A549 (cell line): ENCODE data around the gene PLK5.

Source experiments
- CTCF ChIP-seq: fragments of >200 bp; sonication (Bioruptor Twin); formaldehyde crosslinking; IDR thresholded peaks from 3 replicates; pipeline ENCODE4 v1.5.1; 2016
- EHMT2 ChIP-seq: fragments of 200-600 bp; sonication (generic); IDR thresholded peaks from 2 replicates; pipeline ENCODE4 v1.6.1; 2016; ENCODE audit warnings: antibody characterized with exemption, low read depth, mild to moderate bottlenecking, moderate library complexity
- HOXB13 ChIP-seq: fragments of 250-450 bp; sonication (Bioruptor Pico); IDR thresholded peaks from 2 replicates; pipeline ENCODE4 v1.5.0; 2020; ENCODE audit warnings: low read depth, mild to moderate bottlenecking, moderate library complexity
- KDM1A ChIP-seq: fragments of 200-600 bp; sonication (generic); IDR thresholded peaks from 2 replicates; pipeline ENCODE4 v1.6.1; 2016; ENCODE audit warnings: low read depth, mild to moderate bottlenecking
- MAX ChIP-seq: IDR thresholded peaks from 2 replicates; pipeline ENCODE4 v1.6.1; 2012
- NPAS2 ChIP-seq: fragments of 250-450 bp; sonication (Bioruptor Pico); IDR thresholded peaks from 2 replicates; pipeline ENCODE4 v1.8.0; 2022; ENCODE audit warnings: mild to moderate bottlenecking, moderate library complexity, borderline replicate concordance
- POLR2A ChIP-seq: IDR thresholded peaks from 2 replicates; pipeline ENCODE4 v1.6.1; 2012; ENCODE audit warnings: mild to moderate bottlenecking, low read length
- SMC3 ChIP-seq: fragments of >200 bp; sonication (Bioruptor Twin); formaldehyde crosslinking; IDR thresholded peaks from 3 replicates; pipeline ENCODE4 v1.6.1; 2018; ENCODE audit warnings: inconsistent platforms

- TF ChIP-seq CTCF (no peak), SMC3 (no peak), NPAS2 (no peak), EHMT2 (no peak), HOXB13 (no peak), KDM1A (no peak), POLR2A (no peak), MAX (no peak)
Observed at GRCh38 chr19:1561236-1561842, 37.5 kb downstream of the PLK5 start.
